Measurements from ENCODE around the gene AEBP1. TPM values are rescaled to one million over a fixed set of nuclear protein-coding genes. Genes with fewer than 3 reads are reported as not detected.

Gene AEBP1
- total and polyA plus RNA-seq, 2 of the 4 experiments (the other 2 are of a cell fraction): 1.1 to 5.7 TPM

DNA sequence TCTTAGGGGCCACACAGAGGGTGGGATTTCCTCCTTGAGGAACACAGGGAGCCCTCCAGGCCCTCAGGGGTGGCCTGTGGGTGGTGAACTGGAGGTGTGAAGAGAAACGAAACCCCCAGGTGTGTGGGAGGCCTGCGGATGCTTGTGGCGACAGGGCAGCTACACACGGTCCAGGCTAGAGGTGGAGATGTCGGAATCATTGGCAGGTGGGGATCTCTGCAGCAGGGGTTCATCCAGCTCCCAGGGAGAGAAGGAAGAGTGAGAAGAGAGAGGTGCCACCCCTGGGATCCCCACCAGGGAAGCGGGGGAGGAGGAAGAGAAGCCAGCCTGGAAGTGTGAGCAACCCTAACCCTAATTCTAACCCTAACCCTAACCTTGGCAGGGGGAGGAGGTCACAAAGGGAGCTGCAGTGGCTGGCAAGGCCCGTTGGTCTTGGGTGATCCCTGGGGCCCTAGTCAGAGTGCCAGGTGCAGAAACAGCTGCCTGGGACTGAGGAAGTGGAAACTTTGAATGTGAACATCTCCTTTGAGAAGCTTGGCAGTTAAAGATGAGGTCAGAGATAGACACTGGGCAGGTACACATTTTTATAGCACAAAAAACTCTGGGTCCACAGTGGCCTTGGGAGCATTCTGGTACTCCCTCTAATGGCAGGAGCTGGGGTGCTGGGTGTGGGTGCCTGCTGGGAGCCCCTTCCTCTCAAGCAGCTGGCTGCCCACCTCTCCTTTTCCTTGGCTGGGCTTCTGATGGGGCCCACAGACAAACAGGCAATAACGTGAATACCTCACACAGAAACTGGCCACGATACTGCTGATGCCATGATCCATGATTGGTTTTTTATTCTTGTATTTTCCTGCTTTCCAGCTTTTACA lies 6.8 kb upstream of the AEBP1 start:
- intact Hi-C loops (cut with micrococcal nuclease) (no loop called here), dilution Hi-C loops (cut with HindIII; ENCODE audit: low sequenced_read_pairs, unreplicated experiment) (no loop called here), in situ Hi-C loops (cut with MboI; ENCODE audit: low sequenced_read_pairs) (no loop called here)
- H4K20me1 ChIP-seq (ENCODE audit: insufficient read depth, low read length): no peaks in the 10 kb centered on the region
- H3K9me3 ChIP-seq (ENCODE audit: control insufficient read depth, insufficient read depth, low read length): no peaks in the 10 kb centered on the region
- H4K8ac ChIP-seq (ENCODE audit: low read depth in 2 of 2, low read length in 2 of 2): no peak overlapping the region
- no peak overlapping the region for H2AK9ac ChIP-seq (replicated peaks; ENCODE audit: low read depth, low read length, poor library complexity)
- no peak for DNase-seq
- H2BK20ac ChIP-seq (ENCODE audit: low read depth, low read length): no peak overlapping the region; the same call in 1 of the 2 replicates
- H3K4me2 ChIP-seq (ENCODE audit: low read depth, low read length): no peak overlapping the region
- H2BK5ac ChIP-seq (ENCODE audit: low read depth, low read length, poor library complexity, severe bottlenecking): no peak overlapping the region
- H3K9me1 ChIP-seq (ENCODE audit: insufficient read depth, low read length): peaks cover 13% of the 10 kb centered on the region
- no peak overlapping the region for H2AFZ ChIP-seq (replicated peaks; ENCODE audit: low read length, poor library complexity)
- ATAC-seq (ENCODE audit: low read depth): no peak
- POLR2A ChIA-PET (ENCODE audit: unreplicated experiment): no interaction called here
- H3K4ac ChIP-seq (ENCODE audit: low read depth, low read length): no peak overlapping the region
- CTCF ChIA-PET: no interaction called here
- no peak overlapping the region for H4K5ac ChIP-seq (ENCODE audit: low read depth, low read length)
- peaks cover 20% of the 10 kb centered on the region for H3K4me1 ChIP-seq (ENCODE audit: control insufficient read depth, insufficient read depth, low read length)
- no peaks in the 10 kb centered on the region for H3K36me3 ChIP-seq (ENCODE audit: control insufficient read depth, insufficient read depth, low read length)
- H2BK15ac ChIP-seq (ENCODE audit: low read depth, low read length): no peak overlapping the region
- no peak overlapping the region for H3K23ac ChIP-seq (ENCODE audit: low read depth, low read length)
- WGBS, 2 experiments (ENCODE audit: extremely low coverage in 2 of 2, insufficient read length in 1 of 2): no CpG with 5 or more reads among the region's 9 CpGs
- no peak overlapping the region for H3K4me3 ChIP-seq (ENCODE audit: insufficient read depth, low read depth, low read length)
- no peaks in the 10 kb centered on the region for H3K27me3 ChIP-seq (ENCODE audit: control insufficient read depth, insufficient read depth, low read length)
- H2BK120ac ChIP-seq (ENCODE audit: low read depth, low read length): no peak overlapping the region
- no TSS peak for BruUV-seq (replicated peaks)
- no peaks in the 10 kb centered on the region for H3K79me1 ChIP-seq (ENCODE audit: low read depth in 1 of 2, low read length in 2 of 2)
- H3K9ac ChIP-seq (ENCODE audit: low read depth, low read length): no peak overlapping the region
- H4K91ac ChIP-seq (ENCODE audit: insufficient read depth, low read depth, low read length): no peak overlapping the region
- H3K56ac ChIP-seq (ENCODE audit: extremely low read depth, insufficient read depth, low read length): no peak overlapping the region
- H2AK5ac ChIP-seq (ENCODE audit: low read depth, low read length): no peak overlapping the region
- no peak overlapping the region for H3K14ac ChIP-seq (replicated peaks; ENCODE audit: low read depth, low read length)
- H3K27ac ChIP-seq (ENCODE audit: insufficient read depth, low read length): no peak overlapping the region
- H3K18ac ChIP-seq (ENCODE audit: low read depth, low read length): no peak overlapping the region
- TF ChIP-seq RAD21 (IDR thresholded peaks at IDR 0.05; ENCODE audit: low read length) (no peak), SMC3 (IDR thresholded peaks at IDR 0.05; ENCODE audit: low read depth, low read length) (no peak), FOS (IDR thresholded peaks at IDR 0.05; ENCODE audit: low read depth, low read length) (no peak), CEBPB (IDR thresholded peaks at IDR 0.05; ENCODE audit: low read depth, low read length) (no peak), CHD1 (IDR thresholded peaks at IDR 0.05; ENCODE audit: low read depth, low read length) (no peak), MXI1 (IDR thresholded peaks at IDR 0.05; ENCODE audit: borderline replicate concordance, low read depth, low read length) (no peak), POLR2A (IDR thresholded peaks at IDR 0.05; ENCODE audit: low read depth, low read length) (no peak), MAZ (IDR thresholded peaks at IDR 0.05; ENCODE audit: borderline replicate concordance, low read depth, low read length) (no peak), BHLHE40 (IDR thresholded peaks at IDR 0.05; ENCODE audit: low read depth, low read length) (no peak), RFX5 (IDR thresholded peaks at IDR 0.05; ENCODE audit: low read depth, low read length) (no peak), NFE2L2 (IDR thresholded peaks at IDR 0.05; ENCODE audit: low read depth, low read length) (no peak), RCOR1 (IDR thresholded peaks at IDR 0.05; ENCODE audit: insufficient replicate concordance, low read length) (no peak), MAFK (IDR thresholded peaks at IDR 0.05; ENCODE audit: low read depth, low read length) (no peak)
- TF ChIP-seq, protein P1, sequence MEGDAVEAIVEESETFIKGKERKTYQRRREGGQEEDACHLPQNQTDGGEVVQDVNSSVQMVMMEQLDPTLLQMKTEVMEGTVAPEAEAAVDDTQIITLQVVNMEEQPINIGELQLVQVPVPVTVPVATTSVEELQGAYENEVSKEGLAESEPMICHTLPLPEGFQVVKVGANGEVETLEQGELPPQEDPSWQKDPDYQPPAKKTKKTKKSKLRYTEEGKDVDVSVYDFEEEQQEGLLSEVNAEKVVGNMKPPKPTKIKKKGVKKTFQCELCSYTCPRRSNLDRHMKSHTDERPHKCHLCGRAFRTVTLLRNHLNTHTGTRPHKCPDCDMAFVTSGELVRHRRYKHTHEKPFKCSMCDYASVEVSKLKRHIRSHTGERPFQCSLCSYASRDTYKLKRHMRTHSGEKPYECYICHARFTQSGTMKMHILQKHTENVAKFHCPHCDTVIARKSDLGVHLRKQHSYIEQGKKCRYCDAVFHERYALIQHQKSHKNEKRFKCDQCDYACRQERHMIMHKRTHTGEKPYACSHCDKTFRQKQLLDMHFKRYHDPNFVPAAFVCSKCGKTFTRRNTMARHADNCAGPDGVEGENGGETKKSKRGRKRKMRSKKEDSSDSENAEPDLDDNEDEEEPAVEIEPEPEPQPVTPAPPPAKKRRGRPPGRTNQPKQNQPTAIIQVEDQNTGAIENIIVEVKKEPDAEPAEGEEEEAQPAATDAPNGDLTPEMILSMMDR (conservative IDR thresholded peaks at IDR 0.05; ENCODE audit: low read depth, low read length): no peak
- TF ChIP-seq, protein P2, sequence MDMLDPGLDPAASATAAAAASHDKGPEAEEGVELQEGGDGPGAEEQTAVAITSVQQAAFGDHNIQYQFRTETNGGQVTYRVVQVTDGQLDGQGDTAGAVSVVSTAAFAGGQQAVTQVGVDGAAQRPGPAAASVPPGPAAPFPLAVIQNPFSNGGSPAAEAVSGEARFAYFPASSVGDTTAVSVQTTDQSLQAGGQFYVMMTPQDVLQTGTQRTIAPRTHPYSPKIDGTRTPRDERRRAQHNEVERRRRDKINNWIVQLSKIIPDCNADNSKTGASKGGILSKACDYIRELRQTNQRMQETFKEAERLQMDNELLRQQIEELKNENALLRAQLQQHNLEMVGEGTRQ (IDR thresholded peaks at IDR 0.05; ENCODE audit: low read depth, low read length): no peak
